NCI-H2081 treated with DMSO at 0.1 percent for 48 hours (cell line): ENCODE measurements around the gene NEU2.

Experiments used
- DNase-seq: peaks from one replicate; lab custom pipeline; 2025; lab: John Stamatoyannopoulos, UW

NEU2 gene

GRCh38 chr2:233076749-233077148, 44.3 kb downstream of the NEU2 start:
- DNase-seq = no peak

GRCh38 chr2:233079473-233079877, 47.0 kb downstream of the NEU2 start:
- no peak for DNase-seq

- no peak for DNase-seq
These were observed 47.7 kb downstream of the NEU2 start for GRCh38 chr2:233079953-233080835.

GRCh38 chr2:233080836-233081229, 48.4 kb downstream of the NEU2 start:
- DNase-seq = no peak

- DNase-seq = no peak
These were observed 48.8 kb downstream of the NEU2 start for GRCh38 chr2:233081232-233081730.

- no peak for DNase-seq
These were observed 49.3 kb downstream of the NEU2 start for GRCh38 chr2:233081731-233082221.

GRCh38 chr2:233082222-233082930, 49.9 kb downstream of the NEU2 start:
- DNase-seq = no peak

GRCh38 chr2:233082931-233083755, 50.7 kb downstream of the NEU2 start:
- DNase-seq = no peak

GRCh38 chr2:233083782-233084181, 51.3 kb downstream of the NEU2 start:
- no peak for DNase-seq

GRCh38 chr2:233084488-233084887, 52.0 kb downstream of the NEU2 start:
- DNase-seq = no peak
